ENCODE measurements around the gene MPST. TPM values are rescaled to one million over a fixed set of nuclear protein-coding genes. Genes with fewer than 3 reads are reported as not detected.
"Not testable (repeated sequence)": the region's sequence is repeated elsewhere in the genome, so short reads cannot be mapped to it uniquely, and the experiment has no call there.

The MPST gene
- 100 to 1,000 TPM; 221 to 250 TPM for total RNA-seq
- long read RNA-seq, full-length matches to known transcripts, result 312 of 784 reads
- long read RNA-seq, partial matches to known transcripts, result 442 of 784 reads
- long read RNA-seq, other reads (novel, unspliced or antisense), result 30 of 784 reads

DNA sequence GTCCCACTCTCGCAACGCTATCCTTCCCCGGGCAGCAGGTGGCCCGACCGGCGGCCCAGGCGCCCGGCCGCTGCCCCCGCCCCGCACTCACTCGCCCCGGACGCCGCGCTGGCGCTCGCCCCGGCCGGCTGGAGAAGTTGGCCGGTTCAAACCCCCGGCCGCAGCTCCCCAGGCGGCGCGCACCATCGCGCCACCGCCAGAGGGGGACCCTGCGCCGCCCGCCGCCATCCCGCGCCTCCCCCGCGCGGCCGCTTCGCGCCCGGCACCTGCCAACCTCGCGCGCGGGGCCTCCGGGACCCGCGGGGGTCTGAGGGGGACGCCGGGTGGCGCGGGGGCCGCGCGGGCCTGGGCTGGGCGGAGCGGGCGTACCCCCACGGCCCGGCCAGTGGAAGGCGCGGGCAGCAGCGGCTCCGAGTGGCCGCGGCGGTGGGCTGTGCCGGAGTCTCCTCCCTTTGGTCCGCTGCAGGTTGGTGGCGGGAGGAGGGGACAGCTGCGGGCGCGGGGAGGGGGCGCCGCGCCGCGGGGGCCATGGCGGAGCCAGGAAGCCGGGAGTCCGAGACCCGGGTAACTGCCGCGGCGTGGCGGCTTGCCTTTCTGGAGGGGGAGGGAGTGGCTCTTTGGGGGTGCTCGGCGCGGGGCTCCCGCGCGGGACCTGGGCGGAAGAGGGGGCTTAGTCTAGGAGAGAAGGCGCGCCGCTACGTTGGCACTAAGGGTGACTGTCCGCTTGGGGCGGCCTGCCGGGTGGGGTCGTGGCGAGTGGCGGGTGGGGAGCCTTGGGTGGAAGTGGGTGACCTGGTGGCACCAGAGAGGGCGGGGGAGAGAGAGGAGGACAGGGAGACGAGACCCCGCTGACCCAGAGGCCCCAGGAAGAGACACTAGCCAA is at the start of gene MPST, which contains the start of gene TST:
TSS of gene MPST (plus strand) at position 434 of the 883 bp plus-strand sequence. CDS start at position 529, 95 bp downstream.
TSS of gene TST (minus strand) at position 139 of the 883 bp plus-strand sequence. CDS start 715 bp downstream, outside the sequence.
- peak; percentile 34 for ATAC-seq
- intact Hi-C loops (cut with DNase I, micrococcal nuclease), result no loop called here

DNA sequence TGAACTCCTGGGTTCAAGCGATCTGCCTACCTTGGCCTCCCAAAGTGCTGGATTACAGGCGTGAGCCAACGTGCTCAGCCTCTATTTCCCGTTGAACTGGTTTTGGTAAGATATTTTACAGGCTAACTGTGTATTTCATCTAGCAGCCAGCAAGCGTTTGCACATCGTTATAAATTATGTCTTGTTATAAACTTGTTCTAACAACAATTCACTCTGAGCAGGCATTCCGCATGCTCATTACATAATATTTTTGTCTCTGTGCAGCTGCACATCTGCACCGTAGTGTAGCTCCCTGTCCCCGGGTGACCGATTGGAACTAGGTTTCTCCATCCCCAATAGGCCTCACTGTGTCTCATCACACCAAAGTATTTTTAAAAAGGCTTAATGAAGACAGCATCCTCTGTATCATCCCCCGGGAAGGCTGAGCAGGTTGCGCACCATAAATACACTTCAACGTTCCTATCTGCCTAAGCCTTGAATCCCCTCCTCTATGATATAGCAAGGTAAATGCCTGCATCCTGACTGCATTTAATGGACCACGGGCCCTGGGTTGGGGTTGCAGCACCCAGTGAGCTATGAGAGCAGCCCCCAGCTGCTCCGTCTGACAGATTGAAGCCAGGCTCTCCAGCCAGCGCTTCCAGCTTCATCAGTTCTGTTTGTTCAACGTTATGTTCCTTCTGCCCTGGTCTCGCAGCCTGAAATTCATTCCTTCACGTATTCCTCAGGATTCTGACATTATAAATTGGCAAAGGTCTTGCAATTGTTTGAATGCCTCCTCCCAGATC is 48.0 kb upstream of the MPST start:
- ATAC-seq (peak; percentile 41), DNase-seq (no peak)
- intact Hi-C loops (cut with DNase I, micrococcal nuclease), result no loop called here

More for the DNA sequence above, at the start of gene MPST, which contains the start of gene TST:
- DNase-seq, result peak; percentile 82 to 85

DNA sequence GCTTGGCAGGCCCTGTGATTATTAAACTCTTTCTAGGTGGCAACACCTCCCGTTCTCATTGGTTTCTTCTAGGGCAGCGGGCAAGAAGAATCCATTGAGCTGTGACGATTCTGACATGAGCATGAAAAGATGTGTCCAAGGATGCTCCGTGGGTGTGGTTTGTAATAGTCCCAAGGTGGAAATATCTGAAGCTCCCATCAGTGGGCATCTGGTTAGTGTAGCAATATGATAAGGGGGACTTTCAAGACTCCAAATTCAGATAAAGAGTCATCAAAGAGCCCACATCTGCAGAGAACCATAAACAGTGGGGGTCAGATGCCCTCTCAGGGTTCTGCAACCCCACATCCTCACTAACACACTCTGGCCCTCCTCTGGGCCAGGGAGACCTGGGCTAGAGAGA is 42.9 kb upstream of the MPST start:
- DNase-seq, result no peak
- intact Hi-C loops (cut with DNase I, micrococcal nuclease), result loop anchor here in 1 of 2 donors (5.0 kb wide), 2 partner anchors 119 to 194 kb away; no protein-coding TSS in a partner anchor
- ATAC-seq, result no peak

DNA sequence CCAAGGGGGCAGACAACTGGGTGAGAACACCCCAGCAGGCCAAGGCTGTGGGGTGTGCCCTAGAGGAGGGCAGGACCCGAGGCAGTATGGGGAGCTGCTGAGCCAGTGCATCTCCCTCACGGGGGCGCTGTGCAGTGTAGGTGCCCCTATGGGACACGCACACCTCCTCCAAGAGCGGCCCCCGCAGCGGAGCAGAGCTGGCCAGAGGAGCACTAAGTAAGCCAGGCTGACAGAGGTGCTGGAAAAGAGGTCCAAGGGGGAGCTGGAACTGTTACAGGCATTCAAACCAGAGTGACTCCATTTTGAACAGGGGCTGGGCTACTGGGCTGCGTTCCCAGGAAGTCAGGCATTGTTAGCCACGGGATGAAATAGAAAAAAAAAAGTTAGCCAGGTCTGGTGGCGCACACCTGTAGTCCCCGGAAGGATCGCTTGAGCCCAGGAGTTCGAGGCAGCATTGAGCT is 42.1 kb upstream of the MPST start:
- peak; percentile 81 for ATAC-seq
- intact Hi-C loops (cut with DNase I, micrococcal nuclease), result loop anchor here in 1 of 2 donors (5.0 kb wide), 2 partner anchors 120 to 195 kb away; no protein-coding TSS in a partner anchor

DNA sequence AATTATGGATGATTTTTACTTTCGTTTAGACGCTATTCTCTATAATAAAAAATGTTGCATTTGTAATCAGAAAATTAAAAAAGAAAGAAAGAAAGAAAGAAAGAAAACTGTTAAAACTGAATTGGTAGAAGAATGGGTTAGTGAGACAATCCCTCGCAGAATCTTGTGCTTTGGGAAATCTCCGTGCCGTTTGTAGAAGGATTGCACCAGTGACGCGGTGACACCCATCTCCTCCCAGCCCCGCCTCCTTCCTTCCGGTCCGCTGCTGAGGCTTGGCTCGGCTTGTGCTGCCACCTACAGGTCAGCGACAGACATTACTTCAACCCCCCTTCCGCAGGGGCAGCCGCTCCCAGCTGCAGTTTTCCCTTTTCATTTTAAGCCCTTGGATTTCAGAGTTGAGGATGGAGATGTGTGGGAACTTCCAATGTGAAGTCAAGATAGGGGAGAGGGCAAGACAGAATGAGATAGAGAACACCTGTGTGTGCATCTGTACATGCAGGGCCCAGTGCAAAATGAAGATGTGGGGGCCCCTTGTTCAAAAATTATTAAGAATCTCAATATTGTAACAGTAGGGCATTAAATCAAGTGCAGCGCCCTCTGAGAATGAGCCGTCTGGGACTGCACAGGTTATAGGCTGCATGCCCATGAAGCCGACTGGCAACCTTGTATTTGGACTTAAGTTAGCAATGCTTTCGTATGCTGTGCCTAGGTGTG is 41.4 kb upstream of the MPST start:
- ATAC-seq, result peak; percentile 96
- DNase-seq, result peak; percentile 90 to 93
- intact Hi-C loops (cut with DNase I, micrococcal nuclease), result loop anchor here in 1 of 2 donors (5.0 kb wide), 2 partner anchors 121 to 196 kb away; no protein-coding TSS in a partner anchor

More for the DNA sequence above, 42.1 kb upstream of the MPST start:
- DNase-seq, result peak; percentile 79 to 90

DNA sequence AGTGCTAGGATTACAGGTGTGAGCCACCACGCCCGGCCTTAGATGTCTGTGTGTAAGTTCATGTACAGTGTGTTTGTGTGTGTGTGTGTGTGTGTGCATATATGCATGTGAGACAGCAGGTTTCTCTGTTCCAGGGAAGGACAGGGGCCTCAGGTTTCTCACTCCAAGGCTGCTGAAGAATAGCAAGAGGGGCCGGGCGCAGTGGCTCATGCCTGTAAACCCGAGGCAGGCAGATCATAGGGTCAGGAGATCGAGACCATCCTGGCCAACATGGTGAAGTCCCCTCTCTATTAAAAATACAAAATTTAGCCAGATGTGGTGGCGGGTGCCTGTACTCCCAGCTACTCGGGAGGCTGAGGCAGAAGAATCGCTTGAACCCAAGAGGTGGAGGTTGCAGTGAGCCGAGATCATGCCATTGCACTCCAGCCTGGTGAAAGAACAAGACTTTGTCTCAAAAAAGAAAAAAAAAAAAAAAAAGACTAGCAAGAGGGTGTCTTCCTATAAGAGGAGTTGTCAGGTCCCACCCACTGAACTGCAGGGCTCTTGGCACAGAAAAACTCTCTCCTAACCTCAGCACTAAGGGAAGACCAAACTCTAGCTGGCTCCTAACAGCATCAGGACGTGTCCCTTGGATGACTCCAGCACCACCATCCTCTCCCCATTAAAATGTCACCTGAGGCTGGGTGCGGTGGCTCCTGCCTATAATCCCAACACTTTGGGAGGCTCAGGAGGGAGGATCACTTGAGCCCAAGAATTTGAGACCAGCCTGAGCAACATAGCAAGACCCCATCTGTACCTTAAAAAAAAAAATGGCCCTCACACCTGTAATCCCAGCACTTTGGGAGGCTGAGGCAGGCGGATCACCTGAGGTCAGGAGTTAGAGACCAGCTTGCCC is 40.3 kb upstream of the MPST start:
- intact Hi-C loops (cut with DNase I, micrococcal nuclease), result loop anchor here in 1 of 2 donors (5.0 kb wide), 2 partner anchors 122 to 197 kb away; no protein-coding TSS in a partner anchor
- DNase-seq (no peak), ATAC-seq (no peak)

DNA sequence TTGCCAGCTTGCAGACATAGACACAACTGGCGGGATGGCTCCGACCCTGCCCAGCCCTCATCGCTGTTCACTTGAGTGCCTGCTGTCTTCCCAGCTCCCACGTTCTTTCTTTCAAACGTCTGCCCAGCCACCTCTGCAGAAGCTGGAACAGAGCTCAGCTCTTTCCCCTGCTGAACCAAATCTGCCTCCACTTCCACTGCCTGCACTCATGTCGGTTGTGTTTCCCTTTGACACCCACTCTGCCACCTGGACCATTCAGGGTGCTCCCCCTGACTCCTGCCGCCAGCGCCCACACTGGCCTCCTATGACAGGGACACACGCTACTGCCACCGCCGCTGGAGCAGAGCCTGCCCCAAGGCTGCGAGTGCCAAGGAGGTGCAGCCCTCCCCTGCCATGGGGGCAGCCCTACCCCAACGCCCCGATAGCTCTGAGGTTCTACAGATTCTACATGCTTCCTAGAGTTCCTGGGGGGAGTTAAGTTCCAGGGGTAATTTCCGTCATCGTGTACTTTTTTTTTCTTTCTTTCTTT is 38.2 kb upstream of the MPST start:
- no peak for DNase-seq
- no peak for ATAC-seq
- intact Hi-C loops (cut with DNase I, micrococcal nuclease), result no loop called here

DNA sequence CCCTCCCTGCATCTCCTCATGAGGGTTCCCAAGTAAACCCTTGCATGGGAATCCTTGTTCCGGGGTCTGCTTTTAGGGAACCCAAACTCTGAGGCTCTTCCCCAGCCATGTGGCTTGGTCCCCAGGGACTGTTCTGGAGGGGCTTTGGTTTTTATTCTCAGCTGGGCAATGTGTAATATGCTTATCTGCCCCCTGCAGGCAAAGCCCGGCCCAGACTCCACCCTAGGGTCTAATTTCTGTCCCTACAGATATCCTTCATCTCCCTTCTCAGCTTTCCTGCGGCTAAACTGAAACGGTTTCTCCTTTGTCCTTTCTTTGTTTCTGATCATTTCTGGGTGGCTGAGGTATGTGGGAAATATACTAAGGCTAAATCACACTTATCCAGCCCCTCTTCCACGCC is 37.4 kb upstream of the MPST start:
- no peak for ATAC-seq
- DNase-seq, result no peak
- intact Hi-C loops (cut with DNase I, micrococcal nuclease), result no loop called here

DNA sequence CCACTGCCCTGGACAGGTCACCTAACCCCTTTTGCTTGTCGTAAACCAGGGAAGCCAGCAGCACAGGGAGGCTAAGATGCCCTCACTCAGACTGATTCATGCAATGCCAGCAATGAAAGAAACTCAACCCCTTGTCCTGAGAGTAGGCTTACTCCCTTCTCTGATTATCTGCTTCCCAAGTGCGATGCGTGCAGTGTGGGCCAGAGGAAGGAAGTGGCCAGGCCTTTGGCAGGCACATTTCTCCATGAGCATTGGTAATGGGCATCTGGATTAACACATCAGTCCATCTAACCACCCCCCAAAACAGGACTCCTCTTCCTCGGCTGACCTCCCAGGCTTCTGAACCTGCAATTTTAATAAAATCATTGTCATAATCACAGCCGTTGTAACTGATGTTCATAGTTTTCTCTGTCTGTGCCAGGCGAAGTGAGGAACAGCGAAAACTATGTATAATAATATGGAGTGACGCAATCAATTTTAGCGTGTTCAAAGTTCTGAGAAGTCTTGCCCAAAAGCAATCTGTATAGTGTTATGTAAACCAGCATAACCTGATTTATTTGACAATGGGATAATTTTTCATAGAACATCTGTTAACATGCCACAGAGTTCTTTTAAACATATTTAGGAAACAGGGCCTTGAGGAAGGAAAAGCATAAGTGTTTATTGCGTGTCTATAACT is 34.2 kb upstream of the MPST start:
- no peak for DNase-seq
- intact Hi-C loops (cut with DNase I, micrococcal nuclease), result no loop called here
- no peak for ATAC-seq

DNA sequence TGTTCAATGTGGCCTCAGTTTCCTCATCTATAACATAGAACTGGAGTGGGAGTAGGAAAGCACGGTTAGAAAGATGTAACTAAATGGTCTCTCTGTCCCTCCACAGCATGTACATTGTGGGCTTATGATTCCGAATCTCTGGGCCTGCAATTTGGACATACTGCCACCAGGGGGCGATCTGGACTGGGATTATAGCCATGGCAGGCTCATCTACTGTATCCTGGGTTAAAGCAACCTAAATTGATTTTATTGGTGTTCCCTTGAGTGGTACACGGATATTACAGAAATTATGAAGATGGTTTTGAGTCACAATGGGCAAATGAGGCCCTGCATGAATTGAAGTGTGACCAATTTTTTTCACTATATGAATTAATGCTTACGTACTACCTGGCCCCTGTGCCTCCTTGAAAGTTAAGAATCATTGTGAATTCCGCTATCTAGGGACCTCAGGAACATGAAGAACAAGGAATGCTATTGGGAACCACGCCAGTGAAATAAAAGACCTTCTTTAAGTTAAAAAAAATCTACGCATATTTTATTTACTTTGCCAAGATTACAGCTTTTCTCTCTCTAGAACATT is 33.2 kb upstream of the MPST start:
- intact Hi-C loops (cut with DNase I, micrococcal nuclease), result no loop called here
- ATAC-seq (peak; percentile 52), DNase-seq (peak in 1 of 2 donors; percentile 35)

DNA sequence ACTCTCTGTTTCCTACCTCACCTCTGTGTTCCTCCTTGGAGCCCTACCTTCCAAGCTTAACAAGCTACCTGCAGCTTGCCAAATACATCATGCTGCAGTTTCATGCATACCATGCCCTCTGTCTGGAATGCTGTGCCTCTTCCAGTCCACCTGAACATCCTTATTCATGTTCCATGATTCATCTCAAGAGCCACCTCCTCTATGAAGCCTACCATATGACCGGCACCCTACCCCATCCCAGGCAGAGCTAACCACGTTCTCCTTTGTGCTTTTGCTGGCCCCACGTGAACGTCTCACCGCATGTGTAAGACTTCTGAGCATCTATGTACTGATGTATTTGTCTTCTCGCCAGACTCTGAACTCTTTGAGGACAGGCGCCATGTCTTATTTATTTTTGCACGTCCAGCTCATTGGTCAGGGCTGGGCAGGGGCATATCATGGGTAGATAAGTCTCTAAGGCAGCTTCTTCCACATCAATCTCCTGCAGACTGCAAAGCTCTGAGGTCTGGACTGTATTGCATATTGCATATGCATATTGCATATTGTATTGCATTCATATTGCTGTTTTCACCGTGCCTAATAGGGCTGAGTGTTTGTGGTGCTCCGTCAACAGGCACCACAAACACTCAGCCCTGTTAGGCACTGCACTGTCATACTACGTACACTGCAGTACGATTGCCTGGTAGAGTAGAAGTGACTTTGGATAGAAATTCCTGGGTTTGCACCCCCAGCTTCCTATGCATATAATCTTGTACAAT is 31.3 kb upstream of the MPST start:
- intact Hi-C loops (cut with DNase I, micrococcal nuclease), result no loop called here
- DNase-seq (no peak), ATAC-seq (no peak)

DNA sequence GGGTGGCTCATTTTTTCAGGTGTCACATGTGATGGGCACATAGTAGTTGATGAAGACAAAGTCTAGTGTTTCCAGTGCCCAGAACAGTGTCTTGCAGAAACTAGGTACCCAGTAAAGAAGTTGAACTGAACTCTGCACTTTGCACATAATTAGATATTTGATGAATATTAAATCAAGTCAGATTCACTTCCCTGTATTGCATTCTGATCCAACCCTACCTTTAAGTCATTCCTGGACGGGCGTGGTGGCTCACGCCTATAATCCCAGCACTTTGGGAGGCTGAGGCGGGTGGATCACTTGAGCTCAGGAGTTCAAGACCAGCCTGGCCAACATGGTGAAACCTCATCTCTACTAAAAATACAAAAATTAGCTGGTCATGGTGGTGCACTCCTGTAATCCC is 30.5 kb upstream of the MPST start:
- ATAC-seq, result peak; percentile 69
- intact Hi-C loops (cut with DNase I, micrococcal nuclease); DNase-seq: not testable (repeated sequence)

DNA sequence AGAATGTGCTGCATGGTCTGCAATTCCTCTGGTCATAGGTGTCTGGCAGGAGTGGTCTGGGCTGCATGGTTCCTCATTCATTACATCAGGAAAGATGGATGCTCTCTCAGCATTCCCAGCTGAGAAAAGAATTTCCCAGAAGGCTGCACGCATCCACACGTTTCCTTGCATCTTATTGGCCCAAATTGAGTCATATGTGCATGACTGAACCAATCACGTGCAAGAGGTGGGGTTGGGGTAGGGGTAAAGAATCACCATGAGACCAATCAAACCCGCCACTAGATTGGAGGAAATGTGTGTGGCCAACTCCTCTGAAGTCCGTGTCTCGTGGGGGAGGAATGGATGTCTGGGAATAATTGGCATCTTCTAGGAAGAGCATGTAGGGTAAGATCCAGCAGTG is 29.1 kb upstream of the MPST start:
- ATAC-seq (no peak), DNase-seq (no peak)
- intact Hi-C loops (cut with DNase I, micrococcal nuclease), result no loop called here

DNA sequence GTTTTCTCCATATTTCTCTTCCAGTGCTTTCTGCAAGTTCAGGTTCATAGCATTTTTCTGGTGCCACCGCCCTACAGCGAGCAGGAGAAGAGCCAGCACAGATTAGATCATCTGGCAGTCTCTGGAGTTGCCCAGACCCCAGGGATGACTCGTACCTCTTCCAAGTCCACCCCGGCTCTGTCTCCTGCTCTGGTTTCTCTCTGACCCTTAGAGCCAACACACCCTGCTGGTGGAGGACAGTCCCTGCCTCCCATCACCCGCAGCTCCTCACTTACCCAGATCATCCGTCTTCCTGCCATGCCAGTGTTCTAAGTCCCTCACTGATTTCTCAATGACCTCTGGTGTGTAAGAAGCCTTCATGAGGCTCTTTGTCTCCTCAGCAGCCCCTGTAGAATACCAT is 28.3 kb upstream of the MPST start:
- ATAC-seq, result no peak
- intact Hi-C loops (cut with DNase I, micrococcal nuclease), result no loop called here
- DNase-seq, result no peak

DNA sequence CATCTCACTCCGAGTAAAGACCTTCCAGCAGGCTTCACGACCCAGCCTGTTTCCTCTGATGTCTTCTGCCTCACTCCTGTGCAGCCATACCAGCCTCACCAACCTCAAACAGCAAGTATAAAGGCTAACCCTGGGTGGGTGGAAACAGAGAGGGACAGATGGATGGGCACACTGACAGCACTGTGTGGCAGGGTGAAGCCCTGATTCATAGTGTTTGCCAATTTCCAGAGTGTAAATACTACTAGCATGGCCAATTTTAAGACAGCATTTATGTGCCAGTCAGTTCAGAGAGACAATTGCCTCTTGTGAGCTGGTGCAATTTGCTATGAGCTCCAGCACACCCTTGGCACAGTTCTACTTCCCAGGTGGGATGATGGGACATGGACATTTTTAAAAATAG is 21.8 kb upstream of the MPST start:
- intact Hi-C loops (cut with DNase I, micrococcal nuclease), result no loop called here
- DNase-seq, result no peak
- ATAC-seq, result peak; percentile 13
